GM21737 (cell line): Measurements from ENCODE around the gene SELENOI.

ENCODE experiments used
- ATAC-seq: cut with Tn5 transposase; IDR thresholded peaks from one replicate; pipeline ENCODE4 v1.9.1; 2021; ENCODE audit warnings: mild to moderate bottlenecking, moderate library complexity; ENCODE audit not compliant: unreplicated experiment

SELENOI gene

DNA sequence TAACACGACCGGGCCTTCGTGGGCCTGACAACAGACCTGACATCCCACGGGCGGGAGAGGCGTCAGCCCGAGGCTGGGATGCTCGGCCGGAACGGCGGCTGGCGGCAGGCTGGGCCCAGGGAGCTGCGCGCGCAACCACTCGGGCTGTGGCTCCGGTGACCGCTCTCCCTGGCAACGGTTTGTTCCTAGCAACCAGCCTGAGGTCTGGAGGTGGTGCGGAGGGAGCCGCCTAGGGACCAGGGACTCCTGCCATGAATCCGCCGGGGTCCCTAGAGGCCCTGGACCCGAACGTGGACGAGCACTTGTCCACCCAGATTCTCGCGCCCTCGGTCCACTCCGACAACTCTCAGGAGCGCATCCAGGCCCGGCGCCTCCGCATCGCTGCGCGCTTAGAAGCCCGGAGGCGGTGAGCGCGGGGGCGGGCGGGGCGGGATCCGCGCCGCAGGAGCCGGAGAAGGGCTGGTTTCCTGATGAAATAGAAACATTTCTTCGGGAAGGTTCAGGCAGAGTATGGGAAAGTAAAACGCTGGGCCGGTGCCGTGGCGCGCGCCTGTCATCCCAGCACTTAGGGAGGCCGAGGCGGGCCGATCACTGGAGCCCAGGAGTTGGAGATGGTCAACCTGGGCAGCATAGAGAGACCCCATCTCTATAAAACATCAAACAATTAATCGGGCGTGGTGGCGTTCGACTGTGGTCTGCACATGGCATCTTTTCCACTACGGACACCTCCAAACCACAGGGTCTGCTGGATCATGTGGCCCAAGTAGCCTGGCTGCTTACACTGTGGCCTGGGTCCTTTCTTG lies 56.0 kb downstream of the SELENOI start, which contains the start of gene DRC1:
Gene DRC1, plus strand, starts transcription at position 182 of the 803 bp plus-strand sequence. Its CDS starts 70 bp downstream, at position 252.
- no peak for ATAC-seq

- no peak for ATAC-seq
These were observed 61.6 kb downstream of the SELENOI start for GRCh38 chr2:26407526-26407925.

DNA sequence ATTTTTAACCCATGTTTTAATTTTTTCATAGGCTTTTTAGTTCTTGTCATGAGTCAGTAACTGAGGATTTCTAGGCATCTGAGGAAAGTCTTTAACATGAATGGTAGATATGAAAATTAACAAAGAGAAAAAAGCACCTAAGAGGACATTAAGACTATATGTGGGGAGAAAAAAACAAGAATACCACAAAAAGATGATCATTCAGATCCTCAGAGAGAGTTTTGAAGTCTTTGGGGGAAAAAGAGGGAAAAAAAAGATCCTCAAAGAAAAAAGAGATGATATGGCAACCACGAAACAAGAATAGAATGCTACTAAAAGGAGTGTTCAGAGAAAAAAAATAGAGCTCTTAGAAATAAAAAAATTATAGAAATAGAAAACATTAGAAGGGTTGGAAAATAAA lies 63.8 kb downstream of the SELENOI start:
- ATAC-seq = no peak

DNA sequence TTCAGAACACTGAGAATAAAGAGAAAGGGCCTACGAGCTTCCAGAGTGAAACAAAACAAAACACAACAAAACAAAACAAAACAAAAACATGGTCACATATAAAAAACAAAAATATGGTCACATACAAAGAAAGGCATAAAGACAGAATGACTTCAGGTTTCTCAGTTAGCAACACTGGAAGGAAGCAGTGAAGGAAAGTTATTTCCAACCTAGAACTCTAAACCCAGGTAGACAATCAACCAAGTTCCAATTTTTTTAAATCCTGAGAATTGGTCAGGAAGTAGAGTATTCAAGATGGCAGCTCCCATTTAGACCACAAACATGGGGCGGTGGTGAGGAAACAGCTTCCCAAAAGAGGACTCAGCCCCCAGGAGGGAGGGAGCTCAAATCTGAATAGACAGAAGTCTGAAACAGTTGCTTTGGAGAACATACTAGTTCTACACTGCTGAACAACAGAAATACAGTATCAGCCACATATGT lies 64.9 kb downstream of the SELENOI start:
- ATAC-seq = no peak

DNA sequence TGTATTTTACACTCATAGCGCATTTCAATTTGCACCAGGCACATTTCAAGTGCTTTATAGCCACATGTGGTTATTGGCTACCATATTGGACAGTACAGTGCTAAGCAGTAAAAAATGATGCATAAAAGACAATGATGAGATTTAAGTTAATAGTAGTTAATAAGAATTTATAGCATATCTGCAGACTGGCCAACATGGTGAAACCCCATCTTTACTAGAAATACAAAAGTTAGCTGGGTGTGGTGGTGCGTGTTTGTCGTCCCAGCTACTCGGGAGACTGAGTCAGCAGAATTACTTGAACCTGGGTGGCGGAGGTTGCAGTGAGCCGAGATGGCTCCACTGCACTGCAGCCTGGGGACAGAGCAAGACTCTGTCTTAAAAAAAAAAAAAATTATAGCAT lies 65.5 kb downstream of the SELENOI start:
- ATAC-seq = no peak

DNA sequence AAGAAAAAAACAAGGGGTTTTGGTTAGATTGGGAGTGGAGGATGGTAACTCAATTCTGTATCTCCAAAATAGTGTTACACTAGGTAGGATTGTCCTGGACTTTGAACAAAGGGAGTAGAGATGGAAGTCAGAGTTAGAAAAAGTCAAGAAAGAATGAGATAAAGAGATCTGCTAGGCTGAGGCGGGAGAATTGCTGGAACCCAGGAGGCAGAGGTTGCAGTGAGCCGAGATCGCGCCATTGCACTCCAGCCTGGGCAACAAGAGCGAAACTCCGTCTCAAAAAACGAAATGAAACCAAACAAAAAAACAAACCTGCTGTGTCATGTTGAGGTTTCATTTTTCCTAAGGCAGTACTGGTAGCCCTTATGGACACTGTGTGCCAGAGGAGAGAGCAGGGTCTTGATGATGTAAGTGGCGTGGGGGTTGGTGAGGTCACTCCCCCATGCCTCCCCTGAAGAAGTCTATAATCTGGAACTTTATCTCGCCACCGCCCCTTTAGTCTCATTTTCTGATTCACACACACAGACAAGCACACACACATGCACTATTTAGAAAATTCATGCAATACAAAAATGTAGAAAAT lies 66.2 kb downstream of the SELENOI start:
- ATAC-seq = no peak

DNA sequence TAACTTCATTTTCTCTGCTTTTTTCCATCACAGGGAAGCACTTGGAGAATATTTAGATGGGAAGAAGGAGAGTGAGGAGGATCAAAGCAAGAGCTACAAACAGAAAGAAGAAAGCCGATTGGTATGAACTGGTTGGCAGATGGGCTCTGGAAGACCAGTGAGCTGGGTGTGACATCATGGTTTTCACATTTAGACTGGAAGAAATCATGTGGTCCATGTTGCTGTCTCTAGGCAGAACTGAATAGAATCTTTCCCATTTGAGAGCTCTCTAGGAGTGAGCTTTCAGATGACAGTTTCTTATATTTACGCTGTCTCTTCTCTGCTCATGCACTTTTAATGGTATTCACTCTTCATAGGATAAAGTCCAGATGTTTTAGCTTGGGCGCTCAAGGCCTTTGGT lies 68.4 kb downstream of the SELENOI start:
- no peak for ATAC-seq

DNA sequence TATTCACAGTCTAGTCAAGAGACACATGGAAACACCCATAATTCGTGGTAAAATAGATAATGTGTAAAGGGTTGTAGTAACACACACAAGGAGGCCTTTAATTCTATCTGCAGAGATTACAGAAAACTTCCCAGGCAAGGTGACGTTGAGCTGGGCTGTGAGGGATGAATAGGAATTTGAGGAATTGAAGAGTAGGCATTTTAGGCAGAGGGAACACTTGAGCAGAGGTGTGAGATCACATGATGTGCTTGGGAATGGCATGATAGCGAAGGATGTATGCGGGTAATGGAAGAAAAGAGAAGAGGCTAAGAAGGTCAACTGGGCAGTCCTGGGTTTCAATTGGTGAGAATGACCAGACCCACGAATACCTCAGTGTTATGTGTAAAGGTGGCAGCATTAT lies 76.0 kb downstream of the SELENOI start:
- no peak for ATAC-seq

DNA sequence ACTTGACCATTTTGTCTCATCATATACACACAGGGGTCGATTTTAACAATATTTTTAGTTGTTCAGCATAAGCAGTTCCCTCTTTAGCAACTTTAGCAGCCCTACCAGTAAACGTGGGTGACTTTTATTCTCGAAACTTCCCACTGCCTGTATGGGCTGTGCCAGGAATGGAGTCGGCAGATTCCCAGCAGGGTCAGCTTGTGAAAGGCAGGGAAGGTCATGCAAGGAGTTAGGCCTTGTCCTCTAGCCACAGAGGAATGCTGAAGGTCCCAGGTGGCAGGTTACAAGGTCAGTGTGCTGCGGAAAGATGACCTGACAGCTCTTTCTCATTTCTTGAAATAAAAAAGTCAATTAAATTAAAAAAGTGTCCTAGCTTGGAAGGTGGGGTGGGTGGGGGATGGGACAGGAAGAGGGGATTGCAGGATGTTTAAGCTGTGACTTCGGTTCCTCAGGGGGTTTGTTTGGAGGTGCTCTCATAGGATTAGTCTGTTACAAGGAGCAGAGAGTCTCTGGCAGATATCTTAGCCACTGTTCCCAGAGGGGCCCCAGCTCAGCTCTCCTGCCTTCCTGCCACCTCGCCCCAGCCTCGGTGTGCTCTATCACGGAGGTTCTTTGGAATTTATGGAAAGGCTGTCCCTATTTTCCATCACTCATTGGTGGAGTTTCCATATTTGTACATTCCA lies 77.1 kb downstream of the SELENOI start:
- no peak for ATAC-seq

DNA sequence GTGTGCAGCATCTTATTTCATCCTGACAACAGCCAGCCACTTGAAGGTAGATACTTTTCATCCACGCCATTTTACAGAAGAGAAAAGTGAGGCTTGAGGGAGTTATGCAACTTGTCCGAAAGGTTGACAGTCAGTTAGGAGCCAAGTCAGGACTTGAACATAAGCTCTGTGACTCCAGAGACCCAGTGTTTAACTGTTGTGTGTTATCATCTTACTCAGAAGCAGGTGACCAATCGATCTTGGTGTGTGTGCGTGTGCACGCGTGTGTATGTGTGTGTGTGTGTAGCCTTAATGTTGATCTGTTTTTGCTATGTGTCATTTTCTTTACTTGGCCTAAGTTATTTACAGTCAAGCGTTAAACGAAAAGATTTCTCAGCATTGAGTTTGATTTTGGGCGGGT lies 77.8 kb downstream of the SELENOI start:
- no peak for ATAC-seq

GRCh38 chr2:26424221-26424620 lies 78.3 kb downstream of the SELENOI start:
- no peak for ATAC-seq

- ATAC-seq = no peak
These were observed 82.9 kb downstream of the SELENOI start for GRCh38 chr2:26428846-26429245.

GRCh38 chr2:26429779-26430578 lies 84.0 kb downstream of the SELENOI start:
- no peak for ATAC-seq

DNA sequence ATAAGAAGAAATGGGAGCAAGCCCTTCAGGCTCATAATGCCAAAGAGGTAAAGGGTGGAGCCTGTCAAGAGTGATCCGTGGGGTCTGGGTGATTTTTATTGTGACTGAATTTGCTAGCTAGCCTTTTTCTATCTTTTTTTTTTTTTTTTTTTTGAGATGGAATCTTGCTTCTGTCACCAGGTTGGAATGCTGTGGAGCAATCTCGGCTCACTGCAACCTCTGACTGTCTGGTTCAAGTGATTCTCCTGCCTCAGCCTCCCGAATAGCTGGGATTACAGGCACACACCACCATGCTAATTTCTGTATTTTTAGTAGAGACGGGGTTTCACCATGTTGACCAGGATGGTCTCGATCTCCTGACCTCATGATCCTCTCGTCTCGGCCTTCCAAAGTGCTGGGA lies 84.9 kb downstream of the SELENOI start:
- no peak for ATAC-seq

DNA sequence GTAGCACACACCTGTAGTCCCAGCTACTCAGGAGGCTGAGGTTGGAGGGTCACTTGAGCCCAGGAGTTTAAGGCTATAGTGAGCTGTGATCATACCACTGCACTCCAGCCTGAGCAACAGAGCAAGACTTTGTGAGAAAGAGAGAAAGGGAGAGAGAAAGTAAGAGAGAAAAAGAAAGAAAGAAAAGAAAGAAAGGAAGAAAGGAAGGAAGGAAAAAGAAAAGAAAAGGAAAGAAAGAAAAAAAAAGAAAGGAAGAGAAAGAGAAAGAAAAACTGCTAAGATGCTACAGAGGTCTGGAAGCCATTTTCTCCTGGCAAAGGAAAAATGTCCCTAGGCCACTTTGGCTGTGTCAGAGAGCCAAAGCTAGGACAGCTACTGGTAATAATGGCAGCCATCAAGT lies 86.4 kb downstream of the SELENOI start:
- no peak for ATAC-seq

DNA sequence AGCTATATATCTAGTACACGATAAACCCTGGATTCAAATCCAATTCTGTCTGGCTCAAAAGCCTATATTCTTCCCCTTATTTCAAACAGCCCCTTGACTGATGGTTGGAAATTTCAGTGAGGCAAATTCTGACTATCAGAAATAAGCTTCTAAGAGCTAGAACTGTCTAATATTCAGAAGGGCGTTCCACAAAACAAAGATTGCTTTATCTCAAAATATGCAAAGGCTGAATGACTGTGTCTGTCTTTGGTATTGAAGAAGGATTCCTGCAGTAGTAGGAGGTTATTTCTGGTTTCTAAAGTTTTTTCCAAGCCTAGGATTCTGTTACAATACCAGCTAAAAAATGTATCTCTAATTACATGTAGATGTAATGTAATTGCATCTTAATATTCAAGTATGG lies 86.9 kb downstream of the SELENOI start:
- no peak for ATAC-seq

DNA sequence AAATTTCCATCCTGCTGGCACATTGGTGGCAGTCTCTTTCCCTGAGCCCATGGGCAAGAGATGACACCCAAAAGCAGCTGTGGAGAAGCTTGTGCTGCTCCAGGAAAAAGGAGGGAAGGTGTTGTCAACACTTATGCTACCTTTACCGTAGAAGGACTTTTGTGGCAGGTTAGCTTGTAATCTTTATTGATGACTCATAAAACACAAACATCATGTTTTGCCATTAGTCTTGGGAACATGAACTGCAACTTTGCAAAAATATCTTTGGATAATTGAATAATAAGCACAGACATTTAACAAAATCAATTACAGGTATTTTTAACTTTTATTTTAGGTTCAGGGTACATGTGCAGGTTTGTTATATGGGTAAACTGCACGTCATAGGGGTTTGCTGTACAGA lies 89.2 kb downstream of the SELENOI start:
- ATAC-seq = no peak

DNA sequence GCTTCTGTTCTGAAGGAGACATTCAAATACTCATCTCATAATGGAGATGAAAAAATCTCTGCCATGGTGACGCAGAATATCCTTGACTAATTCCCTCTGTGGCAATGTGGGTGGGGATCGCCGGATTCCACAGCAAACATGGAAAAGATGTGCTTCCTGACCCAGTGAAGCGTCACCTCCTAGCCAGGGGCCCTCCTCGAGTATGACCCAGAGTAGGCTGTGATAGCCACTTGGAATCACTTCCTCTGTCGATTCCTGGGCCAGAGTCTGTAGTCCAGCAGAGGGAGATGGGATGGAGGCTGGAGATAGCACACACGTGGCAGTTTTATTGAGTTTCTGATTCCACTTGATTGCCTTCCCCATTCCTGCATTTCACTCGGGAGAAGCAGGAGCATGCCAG lies 92.6 kb downstream of the SELENOI start:
- no peak for ATAC-seq

- ATAC-seq = no peak
These were observed 93.0 kb downstream of the SELENOI start for GRCh38 chr2:26438926-26439325.

- ATAC-seq = no peak
These were observed 96.4 kb downstream of the SELENOI start for GRCh38 chr2:26442301-26442700.

DNA sequence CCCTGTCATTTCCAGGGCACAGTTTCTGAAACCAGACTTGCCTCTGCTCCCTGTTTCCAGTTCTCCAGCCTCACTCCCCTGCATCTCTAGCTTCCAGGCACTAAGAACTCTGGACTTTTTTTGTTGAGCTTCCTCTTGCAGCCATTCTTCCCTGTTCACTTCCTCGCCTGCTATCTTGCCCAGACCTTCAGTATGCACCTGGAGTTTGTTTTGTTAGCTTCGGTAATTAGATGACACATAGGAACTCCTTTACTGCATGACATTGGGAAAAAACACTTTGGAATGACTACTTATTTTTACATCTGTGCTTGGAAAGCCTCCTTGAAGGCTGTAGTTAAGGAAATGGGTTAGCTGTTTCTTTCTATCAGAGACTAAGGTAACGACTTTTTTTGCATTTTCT lies 96.8 kb downstream of the SELENOI start:
- no peak for ATAC-seq
